SH-SY5Y (cell line): ENCODE measurements around the gene PHLDB2.

Experiments used
- GATA2 ChIP-seq: IDR thresholded peaks from 2 replicates; pipeline ENCODE4 v1.6.1; 2011; ENCODE audit warnings: mild to moderate bottlenecking, low read depth, low read length
- GATA3 ChIP-seq: IDR thresholded peaks from 2 replicates; pipeline ENCODE4 v1.6.1; 2011; ENCODE audit warnings: low read depth, mild to moderate bottlenecking, low read length, moderate library complexity

- TF ChIP-seq GATA3: no peak
- no peak for TF ChIP-seq GATA2
Measured at GRCh38 chr3:111819927-111820326, 39.1 kb upstream of the PHLDB2 start.
